H1 (cell line): ENCODE results near the gene CDK16. TPM values are rescaled to one million over a fixed set of nuclear protein-coding genes. Genes with fewer than 3 reads are reported as not detected.
A peak's percentile ranks its signal among the peaks of the same experiment; 100 is the strongest.

Experiments
- CTCF ChIA-PET: fragments of 300-600 bp; sonication (Branson Sonifier 250); formaldehyde crosslinking; loops from one replicate; lab custom pipeline; 2021; ENCODE audit not compliant: partially characterized antibody; lab: Charles Lee
- POLR2A ChIA-PET: fragments of 300-600 bp; sonication (Branson Sonifier 250); formaldehyde crosslinking; loops from one replicate; lab custom pipeline; 2021; ENCODE audit warnings: inconsistent platforms; ENCODE audit not compliant: partially characterized antibody; lab: Charles Lee
- DNase-seq, 2 experiments: peaks; one replicate each; pipeline versions ENCODE4 v3.0.0 to v3.0.0-alpha.2; 2010 to 2022; ENCODE audit warnings: low spot score in 2 of 2, low read depth in 1 of 2, mixed read lengths in 1 of 2
- FAIRE-seq: peaks from 2 replicates; lab custom pipeline; 2011; peaks lifted over from hg19 to GRCh38; lab: Jason Lieb, UNC
- H2AFZ ChIP-seq: 2 replicates; pipeline ENCODE4 v1.8.1; 2012; ENCODE audit warnings: low read length, inconsistent platforms
- H2AK5ac ChIP-seq: 2 replicates; pipeline ENCODE4 v1.6.1; 2013; ENCODE audit warnings: low read depth, low read length
- H2BK120ac ChIP-seq: replicated peaks from 2 replicates; pipeline ENCODE3; 2013; ENCODE audit warnings: low read depth, low read length, inconsistent platforms
- H2BK12ac ChIP-seq: 2 replicates; pipeline ENCODE4 v1.6.1; 2013; ENCODE audit warnings: low read depth, low read length
- H2BK15ac ChIP-seq: 2 replicates; pipeline ENCODE4 v1.6.1; 2013; ENCODE audit warnings: low read length
- H2BK20ac ChIP-seq: 2 replicates; pipeline ENCODE4 v1.6.1; 2013; ENCODE audit warnings: low read length
- H2BK5ac ChIP-seq: 2 replicates; pipeline ENCODE4 v1.6.1; 2013; ENCODE audit warnings: low read depth, low read length
- H3K14ac ChIP-seq: 2 replicates; pipeline ENCODE4 v1.6.1; 2013; ENCODE audit warnings: inconsistent platforms; ENCODE audit not compliant: insufficient read length
- H3K18ac ChIP-seq: 2 replicates; pipeline ENCODE4 v1.6.1; 2013; ENCODE audit warnings: low read length; ENCODE audit errors: extremely low read depth
- H3K23ac ChIP-seq: 2 replicates; pipeline ENCODE4 v1.6.1; 2013; ENCODE audit warnings: inconsistent platforms; ENCODE audit not compliant: insufficient read length
- H3K23me2 ChIP-seq: 2 replicates; pipeline ENCODE4 v1.6.1; 2013; ENCODE audit warnings: low read depth, low read length
- H3K27ac ChIP-seq: 2 replicates; pipeline ENCODE4 v1.6.1; 2011; ENCODE audit warnings: low read depth, low read length, inconsistent platforms
- H3K27me3 ChIP-seq, 4 experiments: replicated peaks in 1 of 4; 1 replicate in 1 of 4; 2 replicates in 3 of 4; pipeline versions ENCODE4 v1.6.1 to v1.8.1; 2011 to 2013; ENCODE audit warnings: low read length in 3 of 4, mild to moderate bottlenecking in 3 of 4, inconsistent platforms in 2 of 4, mixed read lengths in 2 of 4, moderate library complexity in 1 of 4; ENCODE audit not compliant: control insufficient read depth in 3 of 4, insufficient read depth in 3 of 4; ENCODE audit errors: extremely low read depth in 1 of 4
- H3K36me3 ChIP-seq, 4 experiments: 2 replicates each; pipeline versions ENCODE4 v1.6.1 to v1.8.1; 2011 to 2013; ENCODE audit warnings: mild to moderate bottlenecking in 4 of 4, low read length in 3 of 4, moderate library complexity in 2 of 4, control low read depth in 1 of 4, inconsistent platforms in 1 of 4; ENCODE audit not compliant: insufficient read depth in 4 of 4, control insufficient read depth in 2 of 4
- H3K4ac ChIP-seq: replicated peaks from 2 replicates; pipeline ENCODE3; 2013; ENCODE audit warnings: low read length, low read depth, mixed read lengths, inconsistent platforms; ENCODE audit not compliant: insufficient read length
- H3K4me1 ChIP-seq, 4 experiments: replicated peaks in 1 of 4; 1 replicate in 1 of 4; 2 replicates in 3 of 4; pipeline versions ENCODE4 v1.6.1 to v1.8.1; 2011 to 2013; ENCODE audit warnings: low read length in 3 of 4, inconsistent platforms in 2 of 4, mixed read lengths in 1 of 4; ENCODE audit not compliant: insufficient read depth in 4 of 4, control insufficient read depth in 3 of 4
- H3K4me2 ChIP-seq, 2 experiments: 2 replicates each; pipeline versions ENCODE4 v1.6.1 to v1.8.1; 2011 to 2013; ENCODE audit warnings: low read depth in 2 of 2, low read length in 2 of 2, control low read depth in 1 of 2, inconsistent platforms in 1 of 2, mild to moderate bottlenecking in 1 of 2; ENCODE audit not compliant: insufficient read depth in 1 of 2
- H3K4me3 ChIP-seq, 4 experiments: fragments of 200-600, 300-600 bp in 1 of 4; sonication (generic), shearing (Covaris generic), sonication (Bioruptor Twin) in 1 of 4; 2 replicates each; pipeline versions ENCODE4 v1.5.1 to v1.8.1; 2011 to 2016; ENCODE audit warnings: low read length in 4 of 4, low read depth in 3 of 4, control low read depth in 2 of 4, inconsistent platforms in 2 of 4, mild to moderate bottlenecking in 2 of 4, mixed read lengths in 1 of 4, moderate library complexity in 1 of 4; ENCODE audit not compliant: insufficient read depth in 2 of 4; ENCODE audit errors: extremely low read depth in 1 of 4
- H3K56ac ChIP-seq: replicated peaks from 2 replicates; pipeline ENCODE3; 2013; ENCODE audit warnings: low read depth, mild to moderate bottlenecking, mixed read lengths, low read length, inconsistent platforms; ENCODE audit not compliant: insufficient read length
- H3K79me1 ChIP-seq: 2 replicates; pipeline ENCODE4 v1.6.1; 2013; ENCODE audit warnings: low read depth, low read length, control low read depth
- H3K79me2 ChIP-seq, 2 experiments: 2 replicates each; pipeline versions ENCODE4 v1.6.1 to v1.8.1; 2012 to 2013; ENCODE audit warnings: low read length in 2 of 2, mild to moderate bottlenecking in 2 of 2, inconsistent platforms in 1 of 2; ENCODE audit not compliant: insufficient read depth in 2 of 2, control insufficient read depth in 1 of 2
- H3K9ac ChIP-seq, 4 experiments: replicated peaks in 1 of 4; 1 replicate in 1 of 4; 2 replicates in 3 of 4; pipeline versions ENCODE4 v1.6.1 to v1.8.1; 2011 to 2013; ENCODE audit warnings: low read depth in 3 of 4, low read length in 3 of 4, control low read depth in 2 of 4, mild to moderate bottlenecking in 2 of 4, moderate library complexity in 2 of 4, inconsistent platforms in 1 of 4; ENCODE audit errors: extremely low read depth in 1 of 4
- H3K9me3 ChIP-seq, 2 experiments: 2 replicates each; pipeline versions ENCODE4 v1.6.1 to v1.8.1; 2012 to 2013; ENCODE audit warnings: mild to moderate bottlenecking in 2 of 2, moderate library complexity in 2 of 2, control low read depth in 1 of 2, inconsistent platforms in 1 of 2, low read depth in 1 of 2, low read length in 1 of 2, mixed read lengths in 1 of 2; ENCODE audit not compliant: insufficient read depth in 2 of 2
- H4K20me1 ChIP-seq, 2 experiments: replicated peaks in 1 of 2; 2 replicates each; pipeline versions ENCODE3 to v1.8.1; 2011 to 2013; ENCODE audit warnings: inconsistent platforms in 2 of 2, low read length in 2 of 2, mild to moderate bottlenecking in 1 of 2; ENCODE audit not compliant: insufficient read depth in 2 of 2, control insufficient read depth in 1 of 2
- H4K5ac ChIP-seq: 2 replicates; pipeline ENCODE4 v1.6.1; 2013; ENCODE audit warnings: low read length, low read depth, mixed read lengths, inconsistent platforms; ENCODE audit not compliant: insufficient read length
- H4K8ac ChIP-seq: 2 replicates; pipeline ENCODE4 v1.8.0; 2013; ENCODE audit warnings: mild to moderate bottlenecking, moderate library complexity, low read length, inconsistent platforms; ENCODE audit not compliant: insufficient read depth; ENCODE audit errors: extremely low read depth
- H4K91ac ChIP-seq: replicated peaks from 2 replicates; pipeline ENCODE3; 2013; ENCODE audit warnings: low read length, mixed read lengths, inconsistent platforms; ENCODE audit not compliant: insufficient read length
- BCL11A ChIP-seq, 2 experiments: IDR thresholded peaks; one replicate each; pipeline ENCODE4 v1.6.1; 2011; ENCODE audit warnings: low read depth in 2 of 2, low read length in 2 of 2, mild to moderate bottlenecking in 2 of 2
- CBX5 ChIP-seq: fragments of 300-800, 300-1000 bp; sonication (generic); IDR thresholded peaks from 2 replicates; pipeline ENCODE4 v1.7.1; 2016; ENCODE audit warnings: antibody characterized with exemption, low read length, low read depth
- CREB1 ChIP-seq: IDR thresholded peaks from 2 replicates; pipeline ENCODE4 v1.6.1; 2012; ENCODE audit warnings: inconsistent platforms
- EP300 ChIP-seq, 2 experiments: IDR thresholded peaks; 1 replicate in 1 of 2; 2 replicates in 1 of 2; pipeline ENCODE4 v1.6.1; 2011 to 2012; ENCODE audit warnings: low read depth in 2 of 2, low read length in 2 of 2, mild to moderate bottlenecking in 2 of 2, borderline replicate concordance in 1 of 2, inconsistent platforms in 1 of 2, moderate library complexity in 1 of 2
- JUND ChIP-seq: IDR thresholded peaks from 2 replicates; pipeline ENCODE4 v1.6.1; 2011; ENCODE audit warnings: mild to moderate bottlenecking, improper control_type of control experiment, low read length
- NANOG ChIP-seq: IDR thresholded peaks from 2 replicates; pipeline ENCODE4 v1.6.1; 2011; ENCODE audit warnings: low read length, low read depth, mild to moderate bottlenecking, inconsistent platforms; ENCODE audit not compliant: insufficient read depth, poor library complexity, severe bottlenecking
- NRF1 ChIP-seq: IDR thresholded peaks from 2 replicates; pipeline ENCODE4 v1.6.1; 2011; ENCODE audit warnings: mild to moderate bottlenecking, low read depth, low read length, improper control_type of control experiment
- SAP30 ChIP-seq: fragments of 300-600 bp; sonication (generic); IDR thresholded peaks from 2 replicates; pipeline ENCODE4 v1.7.1; 2012; ENCODE audit warnings: low read length, moderate library complexity, mild to moderate bottlenecking, inconsistent platforms; ENCODE audit not compliant: insufficient read depth, insufficient replicate concordance
- SP4 ChIP-seq: IDR thresholded peaks from 2 replicates; pipeline ENCODE4 v1.6.1; 2012; ENCODE audit warnings: low read length, inconsistent platforms
- TAF1 ChIP-seq: IDR thresholded peaks from 2 replicates; pipeline ENCODE4 v1.6.1; 2011; ENCODE audit warnings: mild to moderate bottlenecking, low read depth, low read length
- TBP ChIP-seq: IDR thresholded peaks from 2 replicates; pipeline ENCODE4 v1.6.1; 2011; ENCODE audit warnings: low read depth, low read length, improper control_type of control experiment
- YY1 ChIP-seq: IDR thresholded peaks from 2 replicates; pipeline ENCODE4 v1.6.1; 2011; ENCODE audit warnings: low read depth, mild to moderate bottlenecking, low read length
- WGBS, 2 experiments: shearing (Covaris generic) in 1 of 2; methylation state at CpG; one replicate each; pipeline versions ENCODE4 v1.1.6 to v1.1.7; 2013 to 2015; ENCODE audit warnings: low lambda C conversion rate in 2 of 2, mixed read lengths in 2 of 2, inconsistent platforms in 1 of 2, low coverage in 1 of 2, missing lambda C conversion rate in 1 of 2; ENCODE audit not compliant: insufficient replicate concordance in 2 of 2, insufficient coverage in 1 of 2, insufficient read length in 1 of 2; ENCODE audit errors: extremely low coverage in 1 of 2, missing lambda C conversion rate in 1 of 2; 5-methylcytosine and 5-hydroxymethylcytosine counted together
- polyA plus RNA-seq, 7 experiments: library from polyadenylated mRNA; depleted of rRNA in 3 of 7; stranded (reverse) in 5 of 7; unstranded in 2 of 7; fragments of >200 nt in 5 of 7; fragments of 200-250 nt in 2 of 7; gene quantifications; 1 replicate in 5 of 7; 2 replicates in 1 of 7; 4 replicates in 1 of 7; pipeline versions ENCODE4 v1.2.1 to v1.2.3, GENCODE V29; 2011 to 2013; ENCODE audit warnings: missing spikeins in 2 of 7, mixed read lengths in 2 of 7
- total RNA-seq: library from RNA; stranded (reverse); fragmentation: NEBNext Ultra II Directional; extraction: Animal tissue kit (Norgen Biotek cat#: 25700); gene quantifications from 2 replicates; pipeline ENCODE4 v1.2.1, GENCODE V29; 2021

CDK16 gene
- total and polyA plus RNA-seq, 2 of the 8 experiments (the other 6 are each of a cell fraction or from before 2014, with no cell fraction given) = 124 to 204 TPM

GRCh38 chrX:47198687-47199080, 19.8 kb upstream of the CDK16 start:
- no peak overlapping the region for H2BK5ac ChIP-seq
- H2BK120ac ChIP-seq = no peak overlapping the region
- no peaks in the 10 kb centered on the region for H3K27me3 ChIP-seq
- no peak overlapping the region; the same call in 1 of the 2 replicates for H3K27ac ChIP-seq
- peaks cover 6% of the 10 kb centered on the region; the same call in 1 of the 2 replicates for H3K79me1 ChIP-seq
- H2BK15ac ChIP-seq = no peak overlapping the region
- peaks cover 19 to 52% of the 10 kb centered on the region in 2 experiments; a peak in 3 of 4 replicates for H3K79me2 ChIP-seq
- H3K36me3 ChIP-seq = peaks cover 29 to 69% (median 53%) of the 10 kb centered on the region in 4 experiments
- H3K4me1 ChIP-seq = peaks cover 0 to 13% (median 7%) of the 10 kb centered on the region in 4 experiments
- DNase-seq (no peak), FAIRE-seq (no peak)
- H3K18ac ChIP-seq = no peak overlapping the region
- H3K23me2 ChIP-seq = no peaks in the 10 kb centered on the region
- H2AFZ ChIP-seq = no peak overlapping the region
- no peak overlapping the region for H2BK20ac ChIP-seq
- H3K23ac ChIP-seq = no peak overlapping the region
- no peak overlapping the region for H3K4me3 ChIP-seq
- no peak overlapping the region for H4K5ac ChIP-seq
- H4K8ac ChIP-seq = no peak overlapping the region
- no peak overlapping the region for H3K4ac ChIP-seq
- H3K4me2 ChIP-seq = no peak overlapping the region; a peak in 1 of 4 replicates
- no peak overlapping the region for H2AK5ac ChIP-seq
- peak overlapping the region; percentile 50; the same call in 1 of the 2 replicates for H2BK12ac ChIP-seq
- 95% methylated on average over 14 of the region's 15 CpGs; no CpG with 5 or more reads in 1 of the 2 experiments for WGBS, 2 experiments
- ChIA-PET POLR2A (interaction anchor here (1.3 to 1.8 kb wide), 2 partner anchors 10 to 12 kb away, joined by 8 read pairs; no protein-coding TSS in a partner anchor), CTCF (no interaction called here)
- no peak overlapping the region for H3K9ac ChIP-seq
- no peak overlapping the region for H3K14ac ChIP-seq
- H4K20me1 ChIP-seq = peaks cover 9 to 42% of the 10 kb centered on the region in 2 experiments
- H3K56ac ChIP-seq = no peak overlapping the region
- no peaks in the 10 kb centered on the region for H3K9me3 ChIP-seq
- no peak overlapping the region for H4K91ac ChIP-seq
- TF ChIP-seq TBP (no peak), TAF1 (no peak), JUND (no peak), BCL11A (IDR thresholded peaks at IDR 0.05; ENCODE audit: low read depth in 2 of 2, low read length in 2 of 2) (no peak), NANOG (no peak), NRF1 (no peak), EP300 (IDR thresholded peaks at IDR 0.05; ENCODE audit: borderline replicate concordance in 1 of 2, low read depth in 2 of 2, low read length in 2 of 2) (no peak), CBX5 (no peak), YY1 (no peak), CREB1 (no peak), SAP30 (no peak), SP4 (no peak)
